Hepatocyte (in vitro differentiated cells): Measurements from ENCODE around the gene CPLX1.

Experiments
- CTCF ChIP-seq: fragments of 200-600 bp; sonication (generic); IDR thresholded peaks from 2 replicates; pipeline ENCODE4 v1.5.1; 2016; ENCODE audit warnings: antibody characterized with exemption, mild to moderate bottlenecking; ENCODE audit not compliant: poor library complexity
- EZH2 ChIP-seq: fragments of 200-600 bp; sonication (generic); IDR thresholded peaks from 2 replicates; pipeline ENCODE4 v1.6.1; 2016; ENCODE audit warnings: antibody characterized with exemption, mild to moderate bottlenecking, borderline replicate concordance

GRCh38 chr4:850323-850945, 24.5 kb upstream of the CPLX1 start:
- TF ChIP-seq CTCF, result no peak
- TF ChIP-seq EZH2, result no peak
